Caco-2 (cell line): ENCODE data around the gene GALNT18. TPM values are rescaled to one million over a fixed set of nuclear protein-coding genes. Genes with fewer than 3 reads are reported as not detected.

Experiments
- BruUV-seq: library from RNA; stranded (reverse); fragments of 400-500 nt; replicated peaks from 2 replicates; lab custom pipeline; 2021; lab: Mats Ljungman, UMichigan
- CTCF ChIA-PET: fragments of 300-600 bp; sonication (Branson Sonifier 250); formaldehyde crosslinking; loops from one replicate; lab custom pipeline; 2022; ENCODE audit warnings: antibody characterized with exemption; lab: Charles Lee
- POLR2A ChIA-PET: fragments of 300-600 bp; sonication (Branson Sonifier 250); formaldehyde crosslinking; loops from one replicate; lab custom pipeline; 2022; ENCODE audit warnings: antibody characterized with exemption; lab: Charles Lee
- DNase-seq, 2 experiments: peaks; one replicate each; pipeline versions ENCODE4 v3.0.0 to v3.0.0-alpha.2; 2020 to 2022
- H3K27me3 ChIP-seq: replicated peaks from 2 replicates; pipeline ENCODE4 v1.6.0; 2011; ENCODE audit warnings: low read length; ENCODE audit not compliant: control insufficient read depth, insufficient read depth
- H3K36me3 ChIP-seq: 2 replicates; pipeline ENCODE4 v1.5.1; 2011; ENCODE audit warnings: low read length; ENCODE audit not compliant: control insufficient read depth, insufficient read depth
- H3K4me1 ChIP-seq: fragments of 250-450 bp; sonication (Bioruptor Pico); 2 replicates; pipeline ENCODE4 v1.5.1; 2020; ENCODE audit warnings: mild to moderate bottlenecking
- H3K4me3 ChIP-seq: 2 replicates; pipeline ENCODE4 v1.5.1; 2011; ENCODE audit warnings: low read depth, mild to moderate bottlenecking, control low read depth, low read length
- H3K9me3 ChIP-seq: fragments of 250-450 bp; sonication (Bioruptor Pico); 2 replicates; pipeline ENCODE4 v1.5.1; 2020; ENCODE audit warnings: mild to moderate bottlenecking, moderate library complexity
- H3K27ac Mint-ChIP-seq: one replicate; pipeline ENCODE4 v1.8.0; 2022; ENCODE audit warnings: mixed read lengths; ENCODE audit not compliant: unreplicated experiment
- H3K27me3 Mint-ChIP-seq: one replicate; pipeline ENCODE4 v1.8.0; 2022; ENCODE audit warnings: mixed read lengths; ENCODE audit not compliant: insufficient read depth, unreplicated experiment
- H3K36me3 Mint-ChIP-seq: one replicate; pipeline ENCODE4 v1.8.0; 2022; ENCODE audit warnings: mild to moderate bottlenecking, mixed read lengths; ENCODE audit not compliant: insufficient read depth, unreplicated experiment
- H3K4me1 Mint-ChIP-seq: one replicate; pipeline ENCODE4 v1.8.0; 2022; ENCODE audit warnings: low read depth, mixed read lengths; ENCODE audit not compliant: unreplicated experiment
- H3K4me3 Mint-ChIP-seq: one replicate; pipeline ENCODE4 v1.8.0; 2022; ENCODE audit warnings: mild to moderate bottlenecking, moderate library complexity, mixed read lengths; ENCODE audit not compliant: unreplicated experiment
- H3K9me3 Mint-ChIP-seq: one replicate; pipeline ENCODE4 v1.8.0; 2022; ENCODE audit warnings: mixed read lengths; ENCODE audit not compliant: unreplicated experiment
- intact Hi-C: fragments of 100-400 bp; cut with micrococcal nuclease; formaldehyde crosslinking; loops from one replicate; pipeline ENCODE4 v1.10.0; 2022; ENCODE audit not compliant: unreplicated experiment
- total RNA-seq: library from RNA; stranded (reverse); gene quantifications from 2 replicates; pipeline ENCODE4 v1.2.3, GENCODE V29; 2022
- TF ChIP-seq, protein P1 (sequence below), 2 experiments: fragments of 200-600 bp in 1 of 2; IDR thresholded peaks; 1 replicate in 1 of 2; 2 replicates in 1 of 2; pipeline versions ENCODE4 v1.5.1 to v1.8.0; 2011 to 2022; ENCODE audit warnings: antibody characterized with exemption in 1 of 2, control low read depth in 1 of 2, inconsistent platforms in 1 of 2, low read depth in 1 of 2, low read length in 1 of 2, mild to moderate bottlenecking in 1 of 2, moderate library complexity in 1 of 2; ENCODE audit not compliant: insufficient read depth in 1 of 2, severe bottlenecking in 1 of 2, unreplicated experiment in 1 of 2

GALNT18 gene
- total RNA-seq, 1 experiment from 2014 or later, result 0.43 TPM

DNA sequence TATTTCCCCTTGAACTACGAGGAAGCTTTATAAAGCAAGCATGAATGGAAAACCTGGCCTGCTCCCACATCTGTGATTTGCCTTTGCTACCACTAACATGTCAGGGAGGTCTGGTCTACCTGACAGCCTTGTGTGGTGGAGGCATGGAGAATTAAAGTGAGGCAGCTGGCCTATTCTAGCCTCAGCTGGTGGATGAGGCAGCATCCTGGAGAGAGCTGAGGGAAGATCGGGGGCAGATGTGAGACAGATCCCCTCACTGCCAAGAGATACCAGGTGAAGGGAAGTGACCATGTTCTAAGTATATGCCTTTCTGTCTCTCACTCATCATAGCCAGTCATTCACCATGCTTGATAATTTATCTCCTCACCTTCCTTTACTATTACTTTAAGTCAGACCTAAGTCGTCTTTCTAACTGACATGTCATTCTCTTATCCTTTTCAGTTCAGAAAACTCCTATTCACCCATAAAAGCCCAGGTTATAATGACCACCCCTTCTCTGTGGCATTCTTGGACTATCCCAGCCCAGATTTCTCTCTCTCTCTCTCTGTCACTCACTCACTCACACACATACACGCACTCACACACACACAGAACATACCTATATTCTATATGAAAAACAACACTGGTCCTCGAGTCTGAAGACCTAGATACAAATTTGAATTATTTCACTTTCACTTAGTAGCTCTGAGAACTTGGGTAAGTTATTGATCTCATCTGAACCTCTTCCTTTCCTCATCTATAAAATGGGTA, 359.5 kb downstream of the GALNT18 start:
- H3K4me1 ChIP-seq, result no peaks in the 10 kb centered on the region
- CTCF ChIA-PET, result interaction anchor here (0.7 to 1.7 kb wide), 2 partner anchors 9 to 234 kb away, joined by 3 to 5 read pairs; no protein-coding TSS in a partner anchor
- no peak for DNase-seq
- Mint-ChIP-seq H3K36me3 (no peaks in the 10 kb centered on the region), H3K27me3 (peaks cover 10% of the 10 kb centered on the region), H3K4me1 (no peaks in the 10 kb centered on the region), H3K27ac (no peak overlapping the region), H3K9me3 (no peaks in the 10 kb centered on the region), H3K4me3 (no peak overlapping the region)
- H3K27me3 ChIP-seq, result no peaks in the 10 kb centered on the region; the same call in 1 of the 2 replicates
- no peaks in the 10 kb centered on the region for H3K36me3 ChIP-seq
- no peak overlapping the region for H3K4me3 ChIP-seq
- intact Hi-C loops, result no loop called here
- POLR2A ChIA-PET, result no interaction called here
- no peaks in the 10 kb centered on the region for H3K9me3 ChIP-seq
- no TSS peak for BruUV-seq
- TF ChIP-seq, protein P1, sequence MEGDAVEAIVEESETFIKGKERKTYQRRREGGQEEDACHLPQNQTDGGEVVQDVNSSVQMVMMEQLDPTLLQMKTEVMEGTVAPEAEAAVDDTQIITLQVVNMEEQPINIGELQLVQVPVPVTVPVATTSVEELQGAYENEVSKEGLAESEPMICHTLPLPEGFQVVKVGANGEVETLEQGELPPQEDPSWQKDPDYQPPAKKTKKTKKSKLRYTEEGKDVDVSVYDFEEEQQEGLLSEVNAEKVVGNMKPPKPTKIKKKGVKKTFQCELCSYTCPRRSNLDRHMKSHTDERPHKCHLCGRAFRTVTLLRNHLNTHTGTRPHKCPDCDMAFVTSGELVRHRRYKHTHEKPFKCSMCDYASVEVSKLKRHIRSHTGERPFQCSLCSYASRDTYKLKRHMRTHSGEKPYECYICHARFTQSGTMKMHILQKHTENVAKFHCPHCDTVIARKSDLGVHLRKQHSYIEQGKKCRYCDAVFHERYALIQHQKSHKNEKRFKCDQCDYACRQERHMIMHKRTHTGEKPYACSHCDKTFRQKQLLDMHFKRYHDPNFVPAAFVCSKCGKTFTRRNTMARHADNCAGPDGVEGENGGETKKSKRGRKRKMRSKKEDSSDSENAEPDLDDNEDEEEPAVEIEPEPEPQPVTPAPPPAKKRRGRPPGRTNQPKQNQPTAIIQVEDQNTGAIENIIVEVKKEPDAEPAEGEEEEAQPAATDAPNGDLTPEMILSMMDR (IDR thresholded peaks at IDR 0.05; ENCODE audit: insufficient read depth in 1 of 2, low read depth in 1 of 2, low read length in 1 of 2, severe bottlenecking in 1 of 2, unreplicated experiment in 1 of 2), result no peak

GRCh38 chr11:11261629-11262028, 360.2 kb downstream of the GALNT18 start:
- ChIA-PET CTCF (interaction anchor here (1.0 to 1.7 kb wide), 2 partner anchors 30 to 234 kb away, joined by 3 to 5 read pairs; no protein-coding TSS in a partner anchor), POLR2A (no interaction called here)
- no peak overlapping the region for H3K4me3 ChIP-seq
- no peaks in the 10 kb centered on the region for H3K36me3 Mint-ChIP-seq
- peaks cover 13% of the 10 kb centered on the region for H3K27me3 Mint-ChIP-seq
- no peak for DNase-seq
- H3K27me3 ChIP-seq, result no peaks in the 10 kb centered on the region; the same call in 1 of the 2 replicates
- H3K27ac Mint-ChIP-seq, result no peak overlapping the region
- H3K9me3 ChIP-seq, result no peaks in the 10 kb centered on the region
- no peak overlapping the region for H3K4me3 Mint-ChIP-seq
- H3K9me3 Mint-ChIP-seq, result no peaks in the 10 kb centered on the region
- BruUV-seq, result no TSS peak
- intact Hi-C loops, result no loop called here
- H3K4me1 Mint-ChIP-seq, result no peaks in the 10 kb centered on the region
- no peaks in the 10 kb centered on the region for H3K36me3 ChIP-seq
- TF ChIP-seq, protein P1 (IDR thresholded peaks at IDR 0.05; ENCODE audit: insufficient read depth in 1 of 2, low read depth in 1 of 2, low read length in 1 of 2, severe bottlenecking in 1 of 2, unreplicated experiment in 1 of 2), result no peak
- no peaks in the 10 kb centered on the region for H3K4me1 ChIP-seq

GRCh38 chr11:11260903-11261302, 360.9 kb downstream of the GALNT18 start:
- Mint-ChIP-seq H3K27me3 (peaks cover 16% of the 10 kb centered on the region), H3K27ac (no peak overlapping the region), H3K4me1 (no peaks in the 10 kb centered on the region), H3K36me3 (no peaks in the 10 kb centered on the region), H3K9me3 (no peaks in the 10 kb centered on the region), H3K4me3 (no peak overlapping the region)
- TF ChIP-seq, protein P1 (IDR thresholded peaks at IDR 0.05; ENCODE audit: insufficient read depth in 1 of 2, low read depth in 1 of 2, low read length in 1 of 2, severe bottlenecking in 1 of 2, unreplicated experiment in 1 of 2), result no peak
- intact Hi-C loops, result no loop called here
- no peaks in the 10 kb centered on the region for H3K9me3 ChIP-seq
- BruUV-seq, result no TSS peak
- H3K4me3 ChIP-seq, result no peak overlapping the region
- no peaks in the 10 kb centered on the region; the same call in 1 of the 2 replicates for H3K27me3 ChIP-seq
- CTCF ChIA-PET, result interaction anchor here (1.0 kb wide), 1 partner anchor 29 kb away, joined by 3 read pairs; no protein-coding TSS in a partner anchor
- H3K4me1 ChIP-seq, result no peaks in the 10 kb centered on the region
- POLR2A ChIA-PET, result no interaction called here
- H3K36me3 ChIP-seq, result no peaks in the 10 kb centered on the region
- DNase-seq, result no peak
